Osteoblast (primary cell): Measurements from ENCODE around the gene SORBS1. TPM values are rescaled to one million over a fixed set of nuclear protein-coding genes. Genes with fewer than 3 reads are reported as not detected.

ENCODE experiments used
- DNase-seq: peaks from one replicate; pipeline ENCODE4 v3.0.0; 2011; ENCODE audit warnings: low spot score, mixed read lengths; ENCODE audit not compliant: insufficient read length; ENCODE audit errors: missing footprints
- H2AFZ ChIP-seq: 2 replicates; pipeline ENCODE4 v1.6.0; 2011; ENCODE audit warnings: mild to moderate bottlenecking, low read length
- H3K27ac ChIP-seq: 2 replicates; pipeline ENCODE4 v1.5.1; 2011; ENCODE audit warnings: mild to moderate bottlenecking, low read depth, low read length, moderate library complexity
- H3K27me3 ChIP-seq: 2 replicates; pipeline ENCODE4 v1.6.0; 2012; ENCODE audit warnings: mild to moderate bottlenecking, control low read depth, inconsistent platforms, low read length, moderate library complexity; ENCODE audit not compliant: insufficient read depth
- H3K36me3 ChIP-seq: 2 replicates; pipeline ENCODE4 v1.5.1; 2011; ENCODE audit warnings: mild to moderate bottlenecking, low read length, control low read depth, moderate library complexity; ENCODE audit not compliant: insufficient read depth
- H3K4me1 ChIP-seq: 2 replicates; pipeline ENCODE4 v1.5.1; 2011; ENCODE audit warnings: mild to moderate bottlenecking, low read length, control low read depth, moderate library complexity; ENCODE audit not compliant: insufficient read depth
- H3K4me2 ChIP-seq: 2 replicates; pipeline ENCODE4 v1.6.0; 2011; ENCODE audit warnings: mild to moderate bottlenecking, low read length; ENCODE audit not compliant: insufficient read depth
- H3K4me3 ChIP-seq: fragments of 200-600 bp; sonication (generic); 3 replicates; pipeline ENCODE4 v1.5.1; 2012; ENCODE audit warnings: mild to moderate bottlenecking, low read length, inconsistent platforms; ENCODE audit not compliant: insufficient read depth
- H3K79me2 ChIP-seq: 2 replicates; pipeline ENCODE4 v1.6.0; 2012; ENCODE audit warnings: mild to moderate bottlenecking, low read length, control low read depth, inconsistent platforms; ENCODE audit not compliant: insufficient read depth
- H3K9me3 ChIP-seq: 2 replicates; pipeline ENCODE4 v1.5.1; 2011; ENCODE audit warnings: low read depth, low read length, control low read depth
- H4K20me1 ChIP-seq: 2 replicates; pipeline ENCODE4 v1.6.0; 2012; ENCODE audit warnings: mild to moderate bottlenecking, low read length, control low read depth; ENCODE audit not compliant: insufficient read depth
- CTCF ChIP-seq: IDR thresholded peaks from 2 replicates; pipeline ENCODE4 v1.5.1; 2011; ENCODE audit warnings: mild to moderate bottlenecking, low read depth, low read length, moderate library complexity; ENCODE audit errors: extremely low read depth
- total RNA-seq: library from RNA; depleted of rRNA; stranded (reverse); fragments of >200 nt; gene quantifications from 2 replicates; pipeline ENCODE4 v1.2.3, GENCODE V29; 2012

SORBS1 gene
- total RNA-seq, 1 donor: 0.72 TPM

- Histone ChIP-seq H3K4me3 (no peak overlapping the region), H3K4me2 (no peak overlapping the region), H4K20me1 (no peaks in the 10 kb centered on the region), H3K9me3 (no peaks in the 10 kb centered on the region), H3K4me1 (no peaks in the 10 kb centered on the region), H3K27me3 (peaks cover 5% of the 10 kb centered on the region), H3K36me3 (no peaks in the 10 kb centered on the region), H3K79me2 (no peaks in the 10 kb centered on the region), H2AFZ (no peak overlapping the region), H3K27ac (no peak overlapping the region)
- DNase-seq: no peak
- no peak for TF ChIP-seq CTCF
Measured at GRCh38 chr10:95544783-95545500, 16.2 kb downstream of the SORBS1 start.

- no peak for DNase-seq
- Histone ChIP-seq H3K4me3 (no peak overlapping the region), H3K36me3 (no peaks in the 10 kb centered on the region), H3K27me3 (no peaks in the 10 kb centered on the region), H3K4me2 (no peak overlapping the region), H3K4me1 (no peaks in the 10 kb centered on the region), H2AFZ (no peak overlapping the region), H4K20me1 (no peaks in the 10 kb centered on the region), H3K27ac (no peak overlapping the region), H3K79me2 (no peaks in the 10 kb centered on the region), H3K9me3 (no peaks in the 10 kb centered on the region)
- TF ChIP-seq CTCF: no peak
Measured at GRCh38 chr10:95543459-95543858, 17.7 kb downstream of the SORBS1 start.

- no peak for TF ChIP-seq CTCF
- DNase-seq: no peak
- H3K27me3 ChIP-seq: no peaks in the 10 kb centered on the region
- no peaks in the 10 kb centered on the region for H3K36me3 ChIP-seq
- H4K20me1 ChIP-seq: no peaks in the 10 kb centered on the region
- H3K79me2 ChIP-seq: no peaks in the 10 kb centered on the region
- H3K27ac ChIP-seq: no peak overlapping the region
- no peaks in the 10 kb centered on the region for H3K9me3 ChIP-seq
- H3K4me1 ChIP-seq: no peaks in the 10 kb centered on the region
- H2AFZ ChIP-seq: no peak overlapping the region
- H3K4me3 ChIP-seq: no peak overlapping the region
- no peak overlapping the region for H3K4me2 ChIP-seq
Measured at GRCh38 chr10:95542761-95543160, 18.4 kb downstream of the SORBS1 start.

GRCh38 chr10:95542330-95542729 is 18.8 kb downstream of the SORBS1 start:
- no peaks in the 10 kb centered on the region for H3K9me3 ChIP-seq
- no peak overlapping the region for H3K4me3 ChIP-seq
- no peak overlapping the region for H3K4me2 ChIP-seq
- H3K4me1 ChIP-seq: no peaks in the 10 kb centered on the region
- no peak for TF ChIP-seq CTCF
- H2AFZ ChIP-seq: no peak overlapping the region
- H3K27ac ChIP-seq: no peak overlapping the region
- H3K36me3 ChIP-seq: no peaks in the 10 kb centered on the region
- no peaks in the 10 kb centered on the region for H4K20me1 ChIP-seq
- no peaks in the 10 kb centered on the region for H3K27me3 ChIP-seq
- no peaks in the 10 kb centered on the region for H3K79me2 ChIP-seq
- no peak for DNase-seq
